Measurements from ENCODE around the gene PRPH.
"Not testable (repeated sequence)": the region's sequence is repeated elsewhere in the genome, so short reads cannot be mapped to it uniquely, and the experiment has no call there.

Gene PRPH

DNA sequence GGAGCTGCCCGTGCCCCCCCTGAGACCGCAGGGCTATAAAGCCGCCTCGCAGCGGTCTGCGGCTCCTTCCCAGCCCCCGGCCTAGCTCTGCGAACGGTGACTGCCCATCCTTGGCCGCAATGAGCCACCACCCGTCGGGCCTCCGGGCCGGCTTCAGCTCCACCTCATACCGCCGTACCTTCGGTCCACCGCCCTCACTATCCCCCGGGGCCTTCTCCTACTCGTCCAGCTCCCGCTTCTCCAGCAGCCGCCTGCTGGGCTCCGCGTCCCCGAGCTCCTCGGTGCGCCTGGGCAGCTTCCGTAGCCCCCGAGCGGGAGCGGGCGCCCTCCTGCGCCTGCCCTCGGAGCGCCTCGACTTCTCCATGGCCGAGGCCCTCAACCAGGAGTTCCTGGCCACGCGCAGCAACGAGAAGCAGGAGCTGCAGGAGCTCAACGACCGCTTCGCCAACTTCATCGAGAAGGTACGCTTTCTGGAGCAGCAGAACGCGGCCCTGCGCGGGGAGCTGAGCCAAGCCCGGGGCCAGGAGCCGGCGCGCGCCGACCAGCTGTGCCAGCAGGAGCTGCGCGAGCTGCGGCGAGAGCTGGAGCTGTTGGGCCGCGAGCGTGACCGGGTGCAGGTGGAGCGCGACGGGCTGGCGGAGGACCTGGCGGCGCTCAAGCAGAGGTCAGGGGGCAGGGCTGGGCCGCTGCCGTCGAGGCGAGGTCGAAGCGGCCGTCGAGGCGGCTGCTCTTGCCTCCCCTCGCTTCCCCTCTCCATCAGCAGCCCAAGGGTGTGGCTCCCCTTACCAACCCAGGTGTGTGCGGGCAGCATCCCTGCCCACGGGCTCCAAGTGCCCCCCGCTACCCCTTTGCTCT lies at the start of gene PRPH:
Gene PRPH (plus strand): TSS at position 66 of the 855 bp plus-strand sequence. CDS start 54 bp downstream, at position 120.
- DNase-seq = no peak
- Histone ChIP-seq H3K4me1 (ENCODE audit: low read length) (peaks cover 7% of the 10 kb centered on the region; the same call in 1 of the 2 replicates), H3K79me2 (ENCODE audit: low read length) (no peaks in the 10 kb centered on the region), H2AFZ (ENCODE audit: low read length) (no peak within 1 kb of the TSS), H3K27me3 (replicated peaks; ENCODE audit: insufficient read depth, low read length) (peaks cover 68% of the 10 kb centered on the region), H3K36me3 (replicated peaks; ENCODE audit: insufficient read depth, low read length) (no peaks in the 10 kb centered on the region), H3F3A (ENCODE audit: insufficient read depth, low read length) (no peaks in the 10 kb centered on the region), H3K27ac (ENCODE audit: low read length) (no peak within 1 kb of the TSS), H4K20me1 (ENCODE audit: insufficient read depth, low read length) (no peaks in the 10 kb centered on the region), H3K4me2 (ENCODE audit: low read depth, low read length) (no peak within 1 kb of the TSS), H3K9me3 (replicated peaks; ENCODE audit: insufficient read depth, low read length) (no peaks in the 10 kb centered on the region), H3K4me3 (ENCODE audit: low read length) (no peak within 1 kb of the TSS), H3K9me2 (replicated peaks; ENCODE audit: insufficient read depth, low read length) (no peaks in the 10 kb centered on the region), H3K9ac (ENCODE audit: low read length) (no peak within 1 kb of the TSS)
- TF ChIP-seq, protein P1, sequence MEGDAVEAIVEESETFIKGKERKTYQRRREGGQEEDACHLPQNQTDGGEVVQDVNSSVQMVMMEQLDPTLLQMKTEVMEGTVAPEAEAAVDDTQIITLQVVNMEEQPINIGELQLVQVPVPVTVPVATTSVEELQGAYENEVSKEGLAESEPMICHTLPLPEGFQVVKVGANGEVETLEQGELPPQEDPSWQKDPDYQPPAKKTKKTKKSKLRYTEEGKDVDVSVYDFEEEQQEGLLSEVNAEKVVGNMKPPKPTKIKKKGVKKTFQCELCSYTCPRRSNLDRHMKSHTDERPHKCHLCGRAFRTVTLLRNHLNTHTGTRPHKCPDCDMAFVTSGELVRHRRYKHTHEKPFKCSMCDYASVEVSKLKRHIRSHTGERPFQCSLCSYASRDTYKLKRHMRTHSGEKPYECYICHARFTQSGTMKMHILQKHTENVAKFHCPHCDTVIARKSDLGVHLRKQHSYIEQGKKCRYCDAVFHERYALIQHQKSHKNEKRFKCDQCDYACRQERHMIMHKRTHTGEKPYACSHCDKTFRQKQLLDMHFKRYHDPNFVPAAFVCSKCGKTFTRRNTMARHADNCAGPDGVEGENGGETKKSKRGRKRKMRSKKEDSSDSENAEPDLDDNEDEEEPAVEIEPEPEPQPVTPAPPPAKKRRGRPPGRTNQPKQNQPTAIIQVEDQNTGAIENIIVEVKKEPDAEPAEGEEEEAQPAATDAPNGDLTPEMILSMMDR (IDR thresholded peaks at IDR 0.05; ENCODE audit: low read length) = no peak
- no peak for TF ChIP-seq EZH2 (optimal IDR thresholded peaks at IDR 0.05; ENCODE audit: low read depth, low read length)

GRCh38 chr12:49251357-49251756 lies 43.6 kb upstream of the PRPH start:
- H3F3A ChIP-seq (ENCODE audit: insufficient read depth, low read length) = no peaks in the 10 kb centered on the region
- no peak overlapping the region for H2AFZ ChIP-seq (ENCODE audit: low read length)
- H3K27me3 ChIP-seq (replicated peaks; ENCODE audit: insufficient read depth, low read length) = no peaks in the 10 kb centered on the region
- no peak overlapping the region for H3K4me2 ChIP-seq (ENCODE audit: low read depth, low read length)
- H3K9ac ChIP-seq (ENCODE audit: low read length) = no peak overlapping the region
- no peaks in the 10 kb centered on the region for H4K20me1 ChIP-seq (ENCODE audit: insufficient read depth, low read length)
- no peak for DNase-seq
- H3K9me2 ChIP-seq (replicated peaks; ENCODE audit: insufficient read depth, low read length) = no peaks in the 10 kb centered on the region
- H3K4me3 ChIP-seq (ENCODE audit: low read length) = no peak overlapping the region
- H3K9me3 ChIP-seq (replicated peaks; ENCODE audit: insufficient read depth, low read length) = no peaks in the 10 kb centered on the region
- TF ChIP-seq EZH2 (optimal IDR thresholded peaks at IDR 0.05; ENCODE audit: low read depth, low read length) (no peak), EZH2phosphoT487 (IDR thresholded peaks at IDR 0.05; ENCODE audit: low read length) (no peak)
- TF ChIP-seq, protein P1 (IDR thresholded peaks at IDR 0.05; ENCODE audit: low read length) = no peak
- no peak overlapping the region for H3K27ac ChIP-seq (ENCODE audit: low read length)
- H3K4me1 ChIP-seq (ENCODE audit: low read length) = no peaks in the 10 kb centered on the region
- H3K36me3 ChIP-seq (replicated peaks; ENCODE audit: insufficient read depth, low read length) = no peaks in the 10 kb centered on the region
- no peaks in the 10 kb centered on the region for H3K79me2 ChIP-seq (ENCODE audit: low read length)

- no peaks in the 10 kb centered on the region for H3K36me3 ChIP-seq (replicated peaks; ENCODE audit: insufficient read depth, low read length)
- no peaks in the 10 kb centered on the region for H3K9me3 ChIP-seq (replicated peaks; ENCODE audit: insufficient read depth, low read length)
- no peaks in the 10 kb centered on the region for H3K4me1 ChIP-seq (ENCODE audit: low read length)
- H4K20me1 ChIP-seq (ENCODE audit: insufficient read depth, low read length) = no peaks in the 10 kb centered on the region
- no peak for TF ChIP-seq EZH2phosphoT487 (IDR thresholded peaks at IDR 0.05; ENCODE audit: low read length)
- TF ChIP-seq EZH2 (optimal IDR thresholded peaks at IDR 0.05; ENCODE audit: low read depth, low read length) = no peak
- TF ChIP-seq, protein P1 (IDR thresholded peaks at IDR 0.05; ENCODE audit: low read length) = no peak
- no peaks in the 10 kb centered on the region for H3K27me3 ChIP-seq (replicated peaks; ENCODE audit: insufficient read depth, low read length)
- H3K27ac ChIP-seq (ENCODE audit: low read length) = no peak overlapping the region
- no peak overlapping the region for H3K9ac ChIP-seq (ENCODE audit: low read length)
- H3K79me2 ChIP-seq (ENCODE audit: low read length) = no peaks in the 10 kb centered on the region
- no peak for DNase-seq
- H2AFZ ChIP-seq (ENCODE audit: low read length) = no peak overlapping the region
- no peaks in the 10 kb centered on the region for H3K9me2 ChIP-seq (replicated peaks; ENCODE audit: insufficient read depth, low read length)
- H3F3A ChIP-seq (ENCODE audit: insufficient read depth, low read length) = no peaks in the 10 kb centered on the region
- no peak overlapping the region for H3K4me2 ChIP-seq (ENCODE audit: low read depth, low read length)
- H3K4me3 ChIP-seq (ENCODE audit: low read length) = no peak overlapping the region
Observed at GRCh38 chr12:49253033-49253623, 41.8 kb upstream of the PRPH start.

GRCh38 chr12:49255456-49255855 lies 39.5 kb upstream of the PRPH start:
- not testable (repeated sequence) for H3K4me3 ChIP-seq (ENCODE audit: low read length); H3K9me3 ChIP-seq (replicated peaks; ENCODE audit: insufficient read depth, low read length); H3K79me2 ChIP-seq (ENCODE audit: low read length); H4K20me1 ChIP-seq (ENCODE audit: insufficient read depth, low read length); H3K27me3 ChIP-seq (replicated peaks; ENCODE audit: insufficient read depth, low read length); DNase-seq; H3K9me2 ChIP-seq (replicated peaks; ENCODE audit: insufficient read depth, low read length); H3K4me1 ChIP-seq (ENCODE audit: low read length); H3F3A ChIP-seq (ENCODE audit: insufficient read depth, low read length); H3K36me3 ChIP-seq (replicated peaks; ENCODE audit: insufficient read depth, low read length); H2AFZ ChIP-seq (ENCODE audit: low read length); H3K9ac ChIP-seq (ENCODE audit: low read length); H3K27ac ChIP-seq (ENCODE audit: low read length); H3K4me2 ChIP-seq (ENCODE audit: low read depth, low read length)

Measured in MM.1S (cell line).